ENCODE data around the gene MYZAP. TPM values are rescaled to one million over a fixed set of nuclear protein-coding genes. Genes with fewer than 3 reads are reported as not detected.

Gene MYZAP
- total and polyA plus RNA-seq, 10 of the 15 experiments (the other 5 are each of a cell fraction or from before 2014, with no cell fraction given) = not detected

DNA sequence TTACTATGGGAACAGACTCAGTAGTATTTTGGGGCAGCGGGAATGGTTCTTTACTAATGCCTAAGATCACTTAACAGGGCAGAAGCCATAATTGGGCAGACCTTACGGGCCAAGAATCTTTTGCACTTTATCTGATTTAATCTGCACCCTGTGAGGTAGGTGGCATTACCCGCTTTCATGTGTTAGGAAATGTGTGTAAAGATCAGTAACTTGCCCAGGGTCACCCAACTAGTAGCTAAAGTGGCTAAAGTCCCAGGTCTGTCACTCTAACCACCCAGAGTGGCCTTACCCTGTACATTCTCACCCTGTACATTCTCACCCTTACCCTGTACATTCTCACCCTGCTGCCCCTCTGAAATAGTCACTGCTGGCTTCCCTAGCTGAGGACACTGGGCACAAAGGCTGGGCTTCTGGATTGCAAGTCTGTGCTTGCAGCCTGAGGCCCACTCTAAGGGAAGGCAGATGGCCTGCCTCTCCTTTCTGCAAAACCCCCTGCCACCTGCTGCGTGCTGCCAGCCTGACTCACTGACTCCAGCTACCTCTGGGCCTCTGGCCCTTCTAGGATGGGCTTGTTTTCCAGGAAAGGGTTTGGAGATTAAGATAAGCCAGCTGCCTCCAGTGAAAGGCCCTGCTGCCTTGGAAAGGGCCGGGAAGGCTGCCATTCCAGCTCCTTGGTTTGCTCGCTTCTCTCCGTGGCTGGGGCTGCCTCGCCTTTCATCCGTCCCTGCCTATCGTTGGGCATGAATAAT is 37.5 kb upstream of the MYZAP start (continued):
- TF ChIP-seq, protein P1, sequence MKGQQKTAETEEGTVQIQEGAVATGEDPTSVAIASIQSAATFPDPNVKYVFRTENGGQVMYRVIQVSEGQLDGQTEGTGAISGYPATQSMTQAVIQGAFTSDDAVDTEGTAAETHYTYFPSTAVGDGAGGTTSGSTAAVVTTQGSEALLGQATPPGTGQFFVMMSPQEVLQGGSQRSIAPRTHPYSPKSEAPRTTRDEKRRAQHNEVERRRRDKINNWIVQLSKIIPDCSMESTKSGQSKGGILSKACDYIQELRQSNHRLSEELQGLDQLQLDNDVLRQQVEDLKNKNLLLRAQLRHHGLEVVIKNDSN (IDR thresholded peaks at IDR 0.05; ENCODE audit: borderline replicate concordance, extremely low read length, insufficient read depth, low read depth, low read length) = no peak
- TF ChIP-seq SREBF1 (IDR thresholded peaks at IDR 0.05; ENCODE audit: low read length) = no peak
- TF ChIP-seq WRNIP1 (IDR thresholded peaks at IDR 0.05; ENCODE audit: borderline replicate concordance, low read depth, low read length) = no peak
- no peak for TF ChIP-seq LARP7 (IDR thresholded peaks at IDR 0.05)

DNA sequence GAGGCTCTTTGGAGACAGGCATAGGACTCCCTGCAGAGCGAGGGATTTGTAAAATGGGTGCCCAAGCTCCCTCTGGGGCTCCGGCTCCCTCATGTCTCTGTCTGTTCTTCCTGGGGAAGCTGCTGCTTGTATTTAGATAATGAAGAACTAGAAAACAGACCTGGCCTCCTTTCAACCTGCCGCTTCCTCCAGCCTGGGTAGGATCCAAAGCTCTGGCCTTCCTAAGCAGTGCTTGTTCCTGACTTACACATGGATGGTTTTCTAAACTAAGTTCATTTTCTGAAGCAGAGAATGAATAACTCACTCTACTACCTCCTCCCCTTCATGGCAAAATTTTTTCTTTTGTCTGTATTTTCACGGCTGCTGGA is 36.9 kb upstream of the MYZAP start:
- TF ChIP-seq, protein P2, sequence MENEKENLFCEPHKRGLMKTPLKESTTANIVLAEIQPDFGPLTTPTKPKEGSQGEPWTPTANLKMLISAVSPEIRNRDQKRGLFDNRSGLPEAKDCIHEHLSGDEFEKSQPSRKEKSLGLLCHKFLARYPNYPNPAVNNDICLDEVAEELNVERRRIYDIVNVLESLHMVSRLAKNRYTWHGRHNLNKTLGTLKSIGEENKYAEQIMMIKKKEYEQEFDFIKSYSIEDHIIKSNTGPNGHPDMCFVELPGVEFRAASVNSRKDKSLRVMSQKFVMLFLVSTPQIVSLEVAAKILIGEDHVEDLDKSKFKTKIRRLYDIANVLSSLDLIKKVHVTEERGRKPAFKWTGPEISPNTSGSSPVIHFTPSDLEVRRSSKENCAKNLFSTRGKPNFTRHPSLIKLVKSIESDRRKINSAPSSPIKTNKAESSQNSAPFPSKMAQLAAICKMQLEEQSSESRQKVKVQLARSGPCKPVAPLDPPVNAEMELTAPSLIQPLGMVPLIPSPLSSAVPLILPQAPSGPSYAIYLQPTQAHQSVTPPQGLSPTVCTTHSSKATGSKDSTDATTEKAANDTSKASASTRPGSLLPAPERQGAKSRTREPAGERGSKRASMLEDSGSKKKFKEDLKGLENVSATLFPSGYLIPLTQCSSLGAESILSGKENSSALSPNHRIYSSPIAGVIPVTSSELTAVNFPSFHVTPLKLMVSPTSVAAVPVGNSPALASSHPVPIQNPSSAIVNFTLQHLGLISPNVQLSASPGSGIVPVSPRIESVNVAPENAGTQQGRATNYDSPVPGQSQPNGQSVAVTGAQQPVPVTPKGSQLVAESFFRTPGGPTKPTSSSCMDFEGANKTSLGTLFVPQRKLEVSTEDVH (IDR thresholded peaks at IDR 0.05; ENCODE audit: low read depth, partially characterized antibody) = no peak
- TF ChIP-seq SMAD1 (IDR thresholded peaks at IDR 0.05; ENCODE audit: low read depth, partially characterized antibody) (no peak), HDAC6 (IDR thresholded peaks at IDR 0.05; ENCODE audit: unreplicated experiment) (no peak), PAX5 (IDR thresholded peaks at IDR 0.05; ENCODE audit: borderline replicate concordance, low read depth, low read length) (no peak), NFYA (IDR thresholded peaks at IDR 0.05; ENCODE audit: borderline replicate concordance, low read depth, low read length) (no peak)
- TF ChIP-seq, protein P3, sequence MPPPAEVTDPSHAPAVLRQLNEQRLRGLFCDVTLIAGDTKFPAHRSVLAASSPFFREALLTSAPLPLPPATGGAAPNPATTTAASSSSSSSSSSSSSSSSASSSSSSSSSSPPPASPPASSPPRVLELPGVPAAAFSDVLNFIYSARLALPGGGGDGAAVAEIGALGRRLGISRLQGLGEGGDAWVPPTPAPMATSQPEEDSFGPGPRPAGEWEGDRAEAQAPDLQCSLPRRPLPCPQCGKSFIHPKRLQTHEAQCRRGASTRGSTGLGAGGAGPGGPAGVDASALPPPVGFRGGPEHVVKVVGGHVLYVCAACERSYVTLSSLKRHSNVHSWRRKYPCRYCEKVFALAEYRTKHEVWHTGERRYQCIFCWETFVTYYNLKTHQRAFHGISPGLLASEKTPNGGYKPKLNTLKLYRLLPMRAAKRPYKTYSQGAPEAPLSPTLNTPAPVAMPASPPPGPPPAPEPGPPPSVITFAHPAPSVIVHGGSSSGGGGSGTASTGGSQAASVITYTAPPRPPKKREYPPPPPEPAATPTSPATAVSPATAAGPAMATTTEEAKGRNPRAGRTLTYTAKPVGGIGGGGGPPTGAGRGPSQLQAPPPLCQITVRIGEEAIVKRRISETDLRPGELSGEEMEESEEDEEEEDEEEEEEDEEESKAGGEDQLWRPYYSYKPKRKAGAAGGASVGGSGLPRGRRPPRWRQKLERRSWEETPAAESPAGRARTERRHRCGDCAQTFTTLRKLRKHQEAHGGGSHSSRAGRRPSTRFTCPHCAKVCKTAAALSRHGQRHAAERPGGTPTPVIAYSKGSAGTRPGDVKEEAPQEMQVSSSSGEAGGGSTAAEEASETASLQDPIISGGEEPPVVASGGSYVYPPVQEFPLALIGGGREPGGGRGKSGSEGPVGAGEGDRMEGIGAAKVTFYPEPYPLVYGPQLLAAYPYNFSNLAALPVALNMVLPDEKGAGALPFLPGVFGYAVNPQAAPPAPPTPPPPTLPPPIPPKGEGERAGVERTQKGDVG (CRISPR knock-in tag; IDR thresholded peaks at IDR 0.05) = no peak
- TF ChIP-seq, protein P4, sequence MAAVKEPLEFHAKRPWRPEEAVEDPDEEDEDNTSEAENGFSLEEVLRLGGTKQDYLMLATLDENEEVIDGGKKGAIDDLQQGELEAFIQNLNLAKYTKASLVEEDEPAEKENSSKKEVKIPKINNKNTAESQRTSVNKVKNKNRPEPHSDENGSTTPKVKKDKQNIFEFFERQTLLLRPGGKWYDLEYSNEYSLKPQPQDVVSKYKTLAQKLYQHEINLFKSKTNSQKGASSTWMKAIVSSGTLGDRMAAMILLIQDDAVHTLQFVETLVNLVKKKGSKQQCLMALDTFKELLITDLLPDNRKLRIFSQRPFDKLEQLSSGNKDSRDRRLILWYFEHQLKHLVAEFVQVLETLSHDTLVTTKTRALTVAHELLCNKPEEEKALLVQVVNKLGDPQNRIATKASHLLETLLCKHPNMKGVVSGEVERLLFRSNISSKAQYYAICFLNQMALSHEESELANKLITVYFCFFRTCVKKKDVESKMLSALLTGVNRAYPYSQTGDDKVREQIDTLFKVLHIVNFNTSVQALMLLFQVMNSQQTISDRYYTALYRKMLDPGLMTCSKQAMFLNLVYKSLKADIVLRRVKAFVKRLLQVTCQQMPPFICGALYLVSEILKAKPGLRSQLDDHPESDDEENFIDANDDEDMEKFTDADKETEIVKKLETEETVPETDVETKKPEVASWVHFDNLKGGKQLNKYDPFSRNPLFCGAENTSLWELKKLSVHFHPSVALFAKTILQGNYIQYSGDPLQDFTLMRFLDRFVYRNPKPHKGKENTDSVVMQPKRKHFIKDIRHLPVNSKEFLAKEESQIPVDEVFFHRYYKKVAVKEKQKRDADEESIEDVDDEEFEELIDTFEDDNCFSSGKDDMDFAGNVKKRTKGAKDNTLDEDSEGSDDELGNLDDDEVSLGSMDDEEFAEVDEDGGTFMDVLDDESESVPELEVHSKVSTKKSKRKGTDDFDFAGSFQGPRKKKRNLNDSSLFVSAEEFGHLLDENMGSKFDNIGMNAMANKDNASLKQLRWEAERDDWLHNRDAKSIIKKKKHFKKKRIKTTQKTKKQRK (IDR thresholded peaks at IDR 0.05; ENCODE audit: low read depth, low read length) = no peak
- Histone ChIP-seq H3K9me3 (replicated peaks; ENCODE audit: control insufficient read depth, insufficient read depth, low read length) (no peaks in the 10 kb centered on the region; the same call in 2 of the 3 replicates), H3K36me3 (ENCODE audit: control insufficient read depth in 2 of 2, insufficient read depth in 2 of 2, low read length in 1 of 2) (no peaks in the 10 kb centered on the region), H3K4me1 (ENCODE audit: control insufficient read depth, insufficient read depth, low read length) (no peaks in the 10 kb centered on the region), H3K27me3 (replicated peaks in 1 of 2; ENCODE audit: control insufficient read depth in 2 of 2, insufficient read depth in 2 of 2, low read length in 1 of 2) (peaks cover 0 to 2% of the 10 kb centered on the region in 2 experiments; a peak in 2 of 4 replicates), H3K79me2 (ENCODE audit: control insufficient read depth, insufficient read depth, low read length) (no peaks in the 10 kb centered on the region), H3K9ac (ENCODE audit: control insufficient read depth, insufficient read depth, low read length) (no peak overlapping the region), H4K20me1 (ENCODE audit: control insufficient read depth, insufficient read depth) (no peaks in the 10 kb centered on the region), H3K4me3 (no peak overlapping the region), H3K4me2 (ENCODE audit: control insufficient read depth, insufficient read depth) (no peak overlapping the region), H3K27ac (ENCODE audit: control insufficient read depth, insufficient read depth) (no peak overlapping the region), H2AFZ (ENCODE audit: control insufficient read depth, low read depth, low read length) (no peak overlapping the region)
- ATAC-seq (no peak), FAIRE-seq (no peak), DNase-seq (ENCODE audit: low read depth, low spot score) (no peak)
- in situ Hi-C loops (cut with MboI) (no loop called here), intact Hi-C loops (cut with micrococcal nuclease; ENCODE audit: unreplicated experiment) (no loop called here)
- 10% methylated on average over 4 of the region's 4 CpGs for WGBS (ENCODE audit: insufficient coverage, insufficient replicate concordance, low lambda C conversion rate, missing lambda C conversion rate)
- CTCF ChIA-PET = no interaction called here
- POLR2A ChIA-PET = no interaction called here
- RAD21 ChIA-PET (ENCODE audit: unreplicated experiment) = no interaction called here
- SMC1A ChIA-PET (ENCODE audit: uncharacterized antibody, unreplicated experiment) = interaction anchor here (0.9 kb wide), 1 partner anchor 12 kb away, joined by 3 read pairs; no protein-coding TSS in a partner anchor
- no TSS peak for BruUV-seq (replicated peaks)

Data from GM12878 (cell line).